ENCODE data around the gene PKD1. TPM values are rescaled to one million over a fixed set of nuclear protein-coding genes. Genes with fewer than 3 reads are reported as not detected.

PKD1 gene
- total RNA-seq, 1 experiment from 2014 or later = 137 TPM

DNA sequence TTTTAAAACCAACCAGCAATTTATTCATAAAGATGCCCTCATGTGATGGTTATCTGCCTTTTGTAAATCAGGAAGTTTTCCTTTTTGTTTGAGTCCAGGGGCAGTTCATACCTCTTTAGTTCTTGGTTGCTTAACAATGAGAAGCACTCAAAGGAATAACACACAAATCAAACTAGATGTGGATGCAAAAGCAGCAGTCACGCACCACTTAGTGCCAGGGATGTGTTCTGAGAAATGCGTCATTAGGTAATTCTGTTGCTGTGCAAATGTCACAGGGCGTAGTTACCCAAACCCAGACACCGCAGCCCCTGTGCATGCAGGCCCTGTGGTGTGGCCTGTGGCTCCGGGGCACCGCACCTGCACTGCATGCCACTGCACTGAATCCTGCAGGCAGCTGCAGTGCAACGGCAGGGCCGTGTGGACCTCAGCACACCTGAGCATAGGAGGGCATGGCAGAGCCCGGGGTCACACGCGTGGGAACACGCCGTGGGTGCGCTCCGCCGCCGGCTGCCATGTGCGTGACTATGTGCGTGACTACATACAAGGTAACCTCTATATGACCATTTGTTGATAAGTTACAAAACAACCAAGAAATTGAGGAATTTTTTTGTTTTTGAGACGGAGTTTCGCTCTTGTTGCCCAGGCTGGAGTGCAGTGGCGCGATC is 39.6 kb downstream of the PKD1 start:
- ATAC-seq (no peak), DNase-seq (ENCODE audit: low read depth, low spot score) (no peak)
- BruUV-seq (replicated peaks) = no TSS peak
- ChIA-PET RAD21 (ENCODE audit: low non-redundant PET in 1 of 2, low total read pairs in 2 of 2, uncharacterized antibody in 2 of 2, unreplicated experiment in 2 of 2) (no interaction called here), CTCF (no interaction called here), POLR2A (no interaction called here)
- H3K27me3 ChIP-seq (ENCODE audit: insufficient read depth, low read length) = no peaks in the 10 kb centered on the region
- peaks cover 5 to 18% of the 10 kb centered on the region in 2 experiments for H3K4me1 ChIP-seq (ENCODE audit: control insufficient read depth in 1 of 2, insufficient read depth in 2 of 2, low read length in 2 of 2)
- TF ChIP-seq FOSL1 (IDR thresholded peaks at IDR 0.05; ENCODE audit: low read depth) = no peak
- TF ChIP-seq TCF7L2 (IDR thresholded peaks at IDR 0.05; ENCODE audit: borderline replicate concordance, extremely low read depth, insufficient read depth, insufficient read length) = no peak
- TF ChIP-seq ELF1 (IDR thresholded peaks at IDR 0.05; ENCODE audit: borderline replicate concordance, low read depth) = no peak
- no peak for TF ChIP-seq EGR1 (IDR thresholded peaks at IDR 0.05; ENCODE audit: low read depth)
- no peak for TF ChIP-seq ZFX (IDR thresholded peaks at IDR 0.05)
- TF ChIP-seq RAD21 (IDR thresholded peaks at IDR 0.05; ENCODE audit: low read depth) = no peak
- TF ChIP-seq POLR2A (IDR thresholded peaks at IDR 0.05; ENCODE audit: borderline replicate concordance, extremely low read depth, insufficient read depth, insufficient read length) = no peak
- TF ChIP-seq, protein P1, sequence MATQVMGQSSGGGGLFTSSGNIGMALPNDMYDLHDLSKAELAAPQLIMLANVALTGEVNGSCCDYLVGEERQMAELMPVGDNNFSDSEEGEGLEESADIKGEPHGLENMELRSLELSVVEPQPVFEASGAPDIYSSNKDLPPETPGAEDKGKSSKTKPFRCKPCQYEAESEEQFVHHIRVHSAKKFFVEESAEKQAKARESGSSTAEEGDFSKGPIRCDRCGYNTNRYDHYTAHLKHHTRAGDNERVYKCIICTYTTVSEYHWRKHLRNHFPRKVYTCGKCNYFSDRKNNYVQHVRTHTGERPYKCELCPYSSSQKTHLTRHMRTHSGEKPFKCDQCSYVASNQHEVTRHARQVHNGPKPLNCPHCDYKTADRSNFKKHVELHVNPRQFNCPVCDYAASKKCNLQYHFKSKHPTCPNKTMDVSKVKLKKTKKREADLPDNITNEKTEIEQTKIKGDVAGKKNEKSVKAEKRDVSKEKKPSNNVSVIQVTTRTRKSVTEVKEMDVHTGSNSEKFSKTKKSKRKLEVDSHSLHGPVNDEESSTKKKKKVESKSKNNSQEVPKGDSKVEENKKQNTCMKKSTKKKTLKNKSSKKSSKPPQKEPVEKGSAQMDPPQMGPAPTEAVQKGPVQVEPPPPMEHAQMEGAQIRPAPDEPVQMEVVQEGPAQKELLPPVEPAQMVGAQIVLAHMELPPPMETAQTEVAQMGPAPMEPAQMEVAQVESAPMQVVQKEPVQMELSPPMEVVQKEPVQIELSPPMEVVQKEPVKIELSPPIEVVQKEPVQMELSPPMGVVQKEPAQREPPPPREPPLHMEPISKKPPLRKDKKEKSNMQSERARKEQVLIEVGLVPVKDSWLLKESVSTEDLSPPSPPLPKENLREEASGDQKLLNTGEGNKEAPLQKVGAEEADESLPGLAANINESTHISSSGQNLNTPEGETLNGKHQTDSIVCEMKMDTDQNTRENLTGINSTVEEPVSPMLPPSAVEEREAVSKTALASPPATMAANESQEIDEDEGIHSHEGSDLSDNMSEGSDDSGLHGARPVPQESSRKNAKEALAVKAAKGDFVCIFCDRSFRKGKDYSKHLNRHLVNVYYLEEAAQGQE (IDR thresholded peaks at IDR 0.05; ENCODE audit: low read depth) = no peak
- TF ChIP-seq, protein P2, sequence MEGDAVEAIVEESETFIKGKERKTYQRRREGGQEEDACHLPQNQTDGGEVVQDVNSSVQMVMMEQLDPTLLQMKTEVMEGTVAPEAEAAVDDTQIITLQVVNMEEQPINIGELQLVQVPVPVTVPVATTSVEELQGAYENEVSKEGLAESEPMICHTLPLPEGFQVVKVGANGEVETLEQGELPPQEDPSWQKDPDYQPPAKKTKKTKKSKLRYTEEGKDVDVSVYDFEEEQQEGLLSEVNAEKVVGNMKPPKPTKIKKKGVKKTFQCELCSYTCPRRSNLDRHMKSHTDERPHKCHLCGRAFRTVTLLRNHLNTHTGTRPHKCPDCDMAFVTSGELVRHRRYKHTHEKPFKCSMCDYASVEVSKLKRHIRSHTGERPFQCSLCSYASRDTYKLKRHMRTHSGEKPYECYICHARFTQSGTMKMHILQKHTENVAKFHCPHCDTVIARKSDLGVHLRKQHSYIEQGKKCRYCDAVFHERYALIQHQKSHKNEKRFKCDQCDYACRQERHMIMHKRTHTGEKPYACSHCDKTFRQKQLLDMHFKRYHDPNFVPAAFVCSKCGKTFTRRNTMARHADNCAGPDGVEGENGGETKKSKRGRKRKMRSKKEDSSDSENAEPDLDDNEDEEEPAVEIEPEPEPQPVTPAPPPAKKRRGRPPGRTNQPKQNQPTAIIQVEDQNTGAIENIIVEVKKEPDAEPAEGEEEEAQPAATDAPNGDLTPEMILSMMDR (IDR thresholded peaks at IDR 0.05 in 2 of 3, conservative IDR thresholded peaks at IDR 0.05 in 1 of 3; ENCODE audit: borderline replicate concordance in 1 of 3, insufficient read depth in 1 of 3, low read depth in 2 of 3, low read length in 2 of 3) = no peak
- no peak for TF ChIP-seq CBX3 (IDR thresholded peaks at IDR 0.05; ENCODE audit: low read depth)
- no peak for TF ChIP-seq EZH2 (IDR thresholded peaks at IDR 0.05)
- TF ChIP-seq, protein P3, sequence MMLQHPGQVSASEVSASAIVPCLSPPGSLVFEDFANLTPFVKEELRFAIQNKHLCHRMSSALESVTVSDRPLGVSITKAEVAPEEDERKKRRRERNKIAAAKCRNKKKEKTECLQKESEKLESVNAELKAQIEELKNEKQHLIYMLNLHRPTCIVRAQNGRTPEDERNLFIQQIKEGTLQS (IDR thresholded peaks at IDR 0.05) = no peak
- TF ChIP-seq, protein P4, sequence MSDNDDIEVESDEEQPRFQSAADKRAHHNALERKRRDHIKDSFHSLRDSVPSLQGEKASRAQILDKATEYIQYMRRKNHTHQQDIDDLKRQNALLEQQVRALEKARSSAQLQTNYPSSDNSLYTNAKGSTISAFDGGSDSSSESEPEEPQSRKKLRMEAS (IDR thresholded peaks at IDR 0.05) = no peak
- TF ChIP-seq JUND (IDR thresholded peaks at IDR 0.05) = no peak
- TF ChIP-seq POLR2AphosphoS5 (IDR thresholded peaks at IDR 0.05; ENCODE audit: low read depth, low read length) = no peak
- TF ChIP-seq, protein P5, sequence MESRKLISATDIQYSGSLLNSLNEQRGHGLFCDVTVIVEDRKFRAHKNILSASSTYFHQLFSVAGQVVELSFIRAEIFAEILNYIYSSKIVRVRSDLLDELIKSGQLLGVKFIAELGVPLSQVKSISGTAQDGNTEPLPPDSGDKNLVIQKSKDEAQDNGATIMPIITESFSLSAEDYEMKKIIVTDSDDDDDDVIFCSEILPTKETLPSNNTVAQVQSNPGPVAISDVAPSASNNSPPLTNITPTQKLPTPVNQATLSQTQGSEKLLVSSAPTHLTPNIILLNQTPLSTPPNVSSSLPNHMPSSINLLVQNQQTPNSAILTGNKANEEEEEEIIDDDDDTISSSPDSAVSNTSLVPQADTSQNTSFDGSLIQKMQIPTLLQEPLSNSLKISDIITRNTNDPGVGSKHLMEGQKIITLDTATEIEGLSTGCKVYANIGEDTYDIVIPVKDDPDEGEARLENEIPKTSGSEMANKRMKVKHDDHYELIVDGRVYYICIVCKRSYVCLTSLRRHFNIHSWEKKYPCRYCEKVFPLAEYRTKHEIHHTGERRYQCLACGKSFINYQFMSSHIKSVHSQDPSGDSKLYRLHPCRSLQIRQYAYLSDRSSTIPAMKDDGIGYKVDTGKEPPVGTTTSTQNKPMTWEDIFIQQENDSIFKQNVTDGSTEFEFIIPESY (IDR thresholded peaks at IDR 0.05; ENCODE audit: extremely low read depth, insufficient replicate concordance, low read length) = no peak
- TF ChIP-seq SIN3A (IDR thresholded peaks at IDR 0.05; ENCODE audit: low read depth) = no peak
- no peak for TF ChIP-seq SRF (IDR thresholded peaks at IDR 0.05; ENCODE audit: low read depth)
- H3K9me2 ChIP-seq (ENCODE audit: insufficient read depth) = no peaks in the 10 kb centered on the region
- H3K36me3 ChIP-seq (ENCODE audit: control insufficient read depth in 1 of 2, insufficient read depth in 2 of 2, low read length in 2 of 2) = peaks cover 6 to 10% of the 10 kb centered on the region in 2 experiments; a peak in 3 of 4 replicates
- no peak overlapping the region for H3K9ac ChIP-seq (ENCODE audit: low read length)
- no peak overlapping the region for H3K4me3 ChIP-seq (replicated peaks in 1 of 2; ENCODE audit: low read depth in 1 of 2, low read length in 2 of 2)
- no peaks in the 10 kb centered on the region for H3K9me3 ChIP-seq (ENCODE audit: control insufficient read depth in 1 of 2, insufficient read depth in 1 of 2, low read depth in 1 of 2, low read length in 2 of 2)
- H3K27ac ChIP-seq (ENCODE audit: low read depth, low read length) = no peak overlapping the region
- no peaks in the 10 kb centered on the region for H4K20me1 ChIP-seq (ENCODE audit: insufficient read depth)
- H3K79me2 ChIP-seq (ENCODE audit: insufficient read depth, low read length) = no peaks in the 10 kb centered on the region
- H2AFZ ChIP-seq (ENCODE audit: low read depth, low read length, poor library complexity, severe bottlenecking) = no peak overlapping the region
- intact Hi-C loops (cut with micrococcal nuclease) = no loop called here
- H3K4me2 ChIP-seq (ENCODE audit: low read length) = no peak overlapping the region

Data from HCT116 (cell line).